GM18517 (cell line): ENCODE measurements around the gene IL23A.
"Not testable (repeated sequence)": the region's sequence is repeated elsewhere in the genome, so short reads cannot be mapped to it uniquely, and the experiment has no call there.

Source experiments
- ATAC-seq: cut with Tn5 transposase; IDR thresholded peaks from one replicate; pipeline ENCODE4 v1.9.1; 2021; ENCODE audit warnings: mild to moderate bottlenecking, moderate library complexity; ENCODE audit not compliant: unreplicated experiment

The IL23A gene, protein sequence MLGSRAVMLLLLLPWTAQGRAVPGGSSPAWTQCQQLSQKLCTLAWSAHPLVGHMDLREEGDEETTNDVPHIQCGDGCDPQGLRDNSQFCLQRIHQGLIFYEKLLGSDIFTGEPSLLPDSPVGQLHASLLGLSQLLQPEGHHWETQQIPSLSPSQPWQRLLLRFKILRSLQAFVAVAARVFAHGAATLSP

DNA sequence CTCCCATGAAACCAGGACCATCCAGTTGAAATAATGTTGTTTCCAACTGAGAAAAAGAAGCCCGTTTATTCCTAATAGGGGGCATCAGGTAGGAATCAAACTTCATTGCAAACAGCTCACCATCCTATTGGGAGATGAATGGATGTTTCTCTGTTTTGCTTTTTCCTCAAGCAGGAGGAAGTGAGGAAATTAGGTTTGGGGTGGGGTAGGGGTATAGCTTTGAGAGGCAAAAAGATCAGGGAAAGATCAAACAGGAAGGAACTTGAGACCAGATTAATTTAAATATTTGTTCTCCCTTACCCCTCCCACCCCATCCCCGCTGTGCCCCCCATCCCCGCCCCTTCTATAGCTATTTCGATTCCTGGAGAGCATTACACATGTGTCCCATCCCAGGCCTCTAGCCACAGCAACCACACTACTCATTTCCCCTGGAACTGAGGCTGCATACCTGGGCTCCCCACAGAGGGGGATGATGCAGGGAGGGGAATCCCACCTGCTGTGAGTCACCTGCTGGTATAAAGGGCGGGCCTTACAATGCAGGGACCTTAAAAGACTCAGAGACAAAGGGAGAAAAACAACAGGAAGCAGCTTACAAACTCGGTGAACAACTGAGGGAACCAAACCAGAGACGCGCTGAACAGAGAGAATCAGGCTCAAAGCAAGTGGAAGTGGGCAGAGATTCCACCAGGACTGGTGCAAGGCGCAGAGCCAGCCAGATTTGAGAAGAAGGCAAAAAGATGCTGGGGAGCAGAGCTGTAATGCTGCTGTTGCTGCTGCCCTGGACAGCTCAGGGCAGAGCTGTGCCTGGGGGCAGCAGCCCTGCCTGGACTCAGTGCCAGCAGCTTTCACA is at the start of gene IL23A:
Gene IL23A (plus strand): TSS at position 577 of the 850 bp plus-strand sequence. CDS start 161 bp downstream, at position 738.
- no peak for ATAC-seq

DNA sequence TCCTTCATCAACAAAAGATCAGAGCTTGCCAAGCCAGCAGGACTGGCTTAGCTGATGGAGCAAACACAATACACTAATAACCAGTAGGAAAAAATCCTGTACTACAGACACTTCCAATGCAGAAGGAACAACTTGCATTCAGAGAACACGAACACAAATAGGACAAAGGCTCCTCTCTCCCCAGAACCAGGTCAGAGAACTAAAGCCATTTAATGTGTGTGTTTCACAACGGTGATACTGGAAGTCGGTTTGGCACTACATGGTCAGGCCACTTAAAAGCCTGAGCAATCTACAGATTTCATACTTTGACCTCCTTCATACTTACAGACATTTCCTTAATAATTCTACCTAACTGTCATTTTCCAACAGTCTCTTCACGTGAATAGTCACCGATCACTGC is 44.9 kb upstream of the IL23A start:
- ATAC-seq, result no peak

DNA sequence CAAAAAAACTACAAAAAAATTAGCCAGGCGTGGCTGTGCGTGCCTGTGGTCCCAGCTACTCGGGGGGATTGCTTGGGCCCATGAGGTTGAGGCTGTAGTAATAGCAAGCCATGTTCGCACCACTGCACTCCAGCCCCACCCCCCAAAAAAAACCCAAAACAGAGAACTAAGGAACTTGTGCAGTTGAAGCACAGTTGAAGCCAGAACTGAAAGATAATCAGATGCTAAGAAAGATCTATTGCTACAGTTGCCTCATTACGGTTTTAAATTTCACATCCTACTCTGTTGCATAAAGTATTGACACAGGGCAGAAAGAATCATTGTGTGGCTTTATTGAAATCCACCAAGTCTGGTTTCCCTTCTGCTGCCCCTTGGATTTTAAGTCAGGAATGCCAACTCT is 42.4 kb upstream of the IL23A start:
- ATAC-seq, result no peak

DNA sequence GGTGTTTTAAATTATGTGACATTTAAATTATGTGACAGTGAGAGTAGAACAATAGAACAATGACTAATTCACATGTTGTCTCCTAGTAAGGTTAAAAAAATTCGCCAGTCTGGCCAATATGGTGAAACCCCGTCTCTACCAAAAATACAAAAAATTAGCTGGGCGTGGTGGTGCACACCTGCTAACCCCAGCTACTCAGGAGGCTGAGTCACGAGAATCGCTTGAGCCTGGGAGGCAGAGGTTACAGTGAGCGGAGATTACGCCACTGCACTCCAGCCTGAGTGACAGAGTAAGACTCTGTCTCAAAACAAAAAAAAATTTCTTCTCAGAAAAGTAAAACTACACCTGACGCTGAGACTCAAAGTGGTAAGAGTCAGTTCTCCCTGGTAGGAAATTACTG is 41.3 kb upstream of the IL23A start:
- no peak for ATAC-seq

DNA sequence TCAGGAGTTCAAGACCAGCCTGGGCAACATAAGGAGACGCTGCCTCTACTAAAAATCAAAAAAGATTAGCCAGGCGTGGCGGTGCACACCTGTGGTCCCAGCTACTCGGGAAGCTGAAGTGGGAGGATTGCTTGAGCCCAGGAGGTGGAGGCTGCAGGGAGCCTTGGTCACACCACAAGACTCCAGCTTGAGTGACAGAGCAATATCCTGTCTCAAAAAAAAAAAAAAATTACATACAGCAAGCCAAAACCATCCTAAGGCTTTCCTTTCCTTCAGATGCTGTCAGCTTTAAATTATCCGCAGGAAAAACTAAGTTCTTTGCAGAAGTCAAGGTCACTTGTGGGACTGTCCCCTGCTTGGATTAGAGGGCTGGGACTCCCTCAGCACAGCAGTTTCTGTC is 39.9 kb upstream of the IL23A start:
- ATAC-seq, result no peak

DNA sequence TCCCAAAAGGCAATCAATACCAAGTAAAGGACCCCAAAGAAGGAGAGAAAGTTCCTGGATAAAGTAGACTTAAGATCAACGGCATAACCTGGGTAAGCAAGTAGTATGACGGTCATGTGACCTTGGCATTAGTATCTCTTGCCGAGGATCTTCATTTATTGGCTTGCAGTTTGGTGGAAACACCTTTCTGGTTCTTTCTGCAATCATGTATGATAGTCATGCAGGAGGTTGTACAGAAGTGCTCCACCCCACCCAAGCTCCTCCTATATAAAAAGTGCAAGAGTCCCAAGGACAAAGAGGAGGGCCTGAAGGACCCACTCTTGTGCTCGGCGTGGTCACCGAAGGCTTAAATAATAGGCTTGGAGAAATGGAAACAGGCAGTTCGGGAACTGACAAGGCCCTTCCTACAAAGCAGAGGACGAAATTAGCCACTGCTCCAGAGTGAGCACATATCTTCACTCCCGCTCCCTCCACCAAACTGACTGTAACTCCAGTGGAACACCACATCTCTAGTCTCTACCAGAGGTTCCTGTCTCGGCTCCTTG is 39.3 kb upstream of the IL23A start:
- ATAC-seq, result peak; percentile 5

DNA sequence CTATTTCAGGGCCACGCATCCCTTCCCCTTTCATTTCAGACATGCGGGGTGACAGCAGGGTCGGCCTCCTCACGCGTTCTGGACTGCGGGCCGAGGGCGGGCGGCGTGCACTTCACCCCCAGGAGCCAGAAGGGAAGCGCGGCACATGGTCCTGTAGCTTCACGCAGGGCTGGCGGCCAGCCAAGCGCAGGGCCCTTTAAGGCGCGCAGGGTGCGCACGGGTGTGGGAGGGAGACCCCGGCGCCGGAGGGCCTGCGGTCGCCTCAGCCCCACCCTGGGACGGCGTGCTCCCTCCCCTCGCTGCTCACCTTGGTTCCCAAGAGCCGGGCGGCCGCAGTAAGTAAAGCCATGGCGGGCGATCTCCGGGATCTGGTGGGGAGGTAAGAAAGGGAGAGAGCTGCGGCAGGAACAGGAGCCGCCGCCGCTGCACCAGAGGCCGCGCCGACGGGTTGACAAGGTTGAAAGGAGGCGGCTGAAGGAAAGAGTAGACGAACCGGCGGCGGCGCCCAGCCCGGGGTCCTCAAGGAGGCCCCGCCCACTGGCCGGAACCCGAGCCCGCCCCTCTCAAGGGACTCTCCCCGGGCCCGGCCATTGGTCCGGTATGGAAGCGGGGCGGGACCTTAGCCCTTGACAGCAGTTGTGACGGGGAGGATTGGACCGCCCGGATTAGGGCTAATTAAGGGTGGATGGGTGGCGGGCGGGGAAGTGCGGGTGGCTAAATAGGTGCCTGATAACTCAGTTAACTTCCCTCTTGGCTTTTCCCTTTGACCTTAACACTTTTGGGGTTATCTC is 38.6 kb upstream of the IL23A start, which contains the start of gene CS:
Gene CS (minus strand): TSS at position 478 of the 791 bp plus-strand sequence. CDS start 129 bp downstream, at position 349.
- ATAC-seq, result peak; percentile 89

DNA sequence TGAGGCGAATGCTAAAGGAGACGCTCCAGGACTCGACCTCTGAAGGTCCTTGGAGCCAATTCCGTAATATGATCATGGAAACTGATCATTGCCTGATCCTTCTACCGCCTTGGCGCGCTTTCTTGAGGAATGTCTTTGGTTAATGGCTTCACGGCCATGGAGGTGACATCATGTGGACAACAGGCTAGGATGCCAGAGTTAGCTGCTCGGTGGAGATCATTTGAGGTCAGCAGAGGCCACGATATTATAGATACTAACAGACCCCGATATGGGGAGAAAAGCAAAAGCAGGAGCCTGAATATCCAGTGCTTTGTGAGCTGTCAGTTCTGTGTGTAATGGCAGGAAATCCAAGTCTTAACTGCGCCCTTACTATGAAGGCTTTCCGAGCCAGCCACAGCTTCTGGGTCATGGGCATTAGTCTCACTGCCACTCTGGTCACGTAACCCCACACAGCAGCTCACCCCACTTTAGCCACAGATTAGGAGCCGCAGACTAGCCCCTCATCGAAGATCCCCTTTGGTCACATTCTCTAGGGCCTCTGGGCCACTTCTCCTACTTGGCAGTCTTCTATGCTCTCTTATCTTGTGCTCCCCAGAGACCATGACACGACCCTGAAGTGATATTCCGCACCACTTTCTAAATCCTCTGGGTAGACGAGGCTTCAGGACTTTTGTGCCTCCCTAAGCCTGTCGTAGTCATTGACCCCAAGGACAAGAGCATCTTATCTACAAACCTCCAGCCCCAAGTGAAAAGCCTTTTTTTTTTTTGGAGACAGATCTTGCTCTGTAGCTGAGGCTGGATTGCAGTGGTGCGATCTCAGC is 37.8 kb upstream of the IL23A start:
- ATAC-seq, result no peak

DNA sequence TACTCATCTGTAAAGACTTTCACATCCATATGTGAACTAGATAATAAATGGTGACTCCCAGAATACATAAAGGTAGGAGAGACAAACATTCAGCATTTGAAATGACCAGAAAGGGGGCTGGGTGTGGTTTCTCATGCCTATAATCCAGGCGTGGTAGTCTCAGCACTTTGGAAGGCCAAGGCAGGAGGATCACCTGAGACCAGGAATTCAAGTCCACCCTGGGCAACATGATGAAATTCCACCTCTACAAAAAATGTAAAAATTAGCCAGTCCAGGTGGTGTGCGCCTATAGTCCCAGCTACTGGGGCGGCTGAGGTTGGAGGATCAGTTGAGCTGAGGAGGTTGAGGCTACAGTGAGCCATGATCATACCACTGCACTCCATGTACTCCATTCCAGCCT is 34.4 kb upstream of the IL23A start:
- ATAC-seq, result no peak

DNA sequence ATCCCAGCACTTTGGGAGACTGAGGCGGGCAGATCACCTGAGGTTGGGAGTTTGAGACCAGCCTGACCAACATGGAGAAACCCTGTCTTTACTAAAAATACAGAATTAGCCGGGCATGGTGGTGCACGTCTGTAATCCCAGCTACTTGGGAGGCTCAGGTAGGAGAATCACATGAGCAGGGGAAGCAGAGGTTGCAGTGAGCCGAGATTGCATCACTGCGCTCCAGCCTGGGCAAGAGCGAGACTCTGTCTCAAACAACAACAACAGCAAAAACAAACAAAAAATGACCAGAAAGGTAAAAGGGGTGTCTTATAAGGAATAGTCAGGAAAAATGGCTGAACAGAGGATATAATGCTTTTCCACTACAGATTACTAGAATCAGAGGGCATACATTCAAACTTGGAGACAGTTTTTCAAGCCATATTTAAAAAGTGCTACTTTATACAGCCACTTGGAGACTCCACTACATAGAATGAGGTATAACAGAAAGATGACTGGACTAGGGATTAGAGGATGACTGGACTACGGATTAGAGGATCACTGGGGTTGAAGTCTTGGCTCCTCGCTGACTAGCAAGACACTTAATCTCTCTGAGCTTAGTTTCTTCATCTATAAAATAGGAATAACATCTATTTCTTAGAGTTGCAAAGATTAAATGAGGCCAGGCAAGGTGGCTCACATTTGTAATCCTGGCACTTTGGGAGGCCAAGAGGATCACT is 33.7 kb upstream of the IL23A start:
- no peak for ATAC-seq

DNA sequence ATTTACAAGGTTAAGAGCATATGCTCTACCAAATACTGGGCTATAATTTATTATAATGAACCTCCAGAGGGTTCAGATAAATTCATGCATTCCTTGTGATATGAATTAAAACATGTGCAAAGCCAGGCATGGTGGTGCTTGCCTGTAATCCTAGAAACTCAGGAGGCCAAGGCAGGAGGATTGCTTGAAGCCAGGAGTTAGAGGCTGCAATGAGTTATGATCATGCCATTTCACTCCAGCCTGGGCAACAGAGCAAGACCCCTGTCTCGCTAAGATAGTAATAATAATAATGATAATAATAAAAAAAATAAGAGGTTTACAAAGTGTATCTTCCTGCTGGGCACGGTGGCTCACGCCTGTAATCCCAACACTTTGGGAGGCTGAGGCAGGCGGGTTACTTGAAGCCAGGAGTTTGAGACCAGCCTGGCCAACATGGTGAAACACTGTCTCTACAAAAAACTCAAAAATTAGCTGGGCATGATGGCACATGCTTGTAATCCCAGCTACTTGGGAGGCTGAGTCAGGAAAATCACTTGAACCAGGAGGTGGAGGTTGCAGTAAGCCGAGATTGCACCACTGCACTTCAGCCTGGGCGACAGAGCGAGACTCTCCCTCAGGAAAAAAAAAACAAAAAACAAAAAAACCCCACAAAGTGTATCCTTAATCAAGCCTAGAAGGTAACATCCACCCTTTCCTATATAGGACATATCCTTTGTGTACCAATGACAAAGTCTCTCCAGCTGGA is 31.3 kb upstream of the IL23A start:
- ATAC-seq, result no peak

DNA sequence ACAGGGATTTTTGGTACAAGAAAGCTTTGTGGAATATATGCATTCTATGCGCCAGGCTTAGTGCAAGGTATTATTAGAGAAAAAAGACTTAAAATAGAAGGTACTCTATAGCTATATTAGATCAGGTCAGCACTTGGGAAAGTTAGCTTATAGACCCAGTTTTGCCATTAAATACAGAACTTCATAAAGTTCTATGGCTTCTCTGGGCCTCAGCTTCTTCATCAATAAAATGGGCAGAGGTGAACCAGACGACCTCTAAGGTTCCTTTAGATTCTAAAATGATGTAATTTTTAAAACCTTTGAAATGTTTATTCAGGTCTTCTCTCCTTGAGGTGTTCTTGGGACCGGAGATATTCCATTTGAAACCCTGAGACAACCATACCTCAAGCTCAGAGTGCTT is 30.0 kb upstream of the IL23A start:
- no peak for ATAC-seq

DNA sequence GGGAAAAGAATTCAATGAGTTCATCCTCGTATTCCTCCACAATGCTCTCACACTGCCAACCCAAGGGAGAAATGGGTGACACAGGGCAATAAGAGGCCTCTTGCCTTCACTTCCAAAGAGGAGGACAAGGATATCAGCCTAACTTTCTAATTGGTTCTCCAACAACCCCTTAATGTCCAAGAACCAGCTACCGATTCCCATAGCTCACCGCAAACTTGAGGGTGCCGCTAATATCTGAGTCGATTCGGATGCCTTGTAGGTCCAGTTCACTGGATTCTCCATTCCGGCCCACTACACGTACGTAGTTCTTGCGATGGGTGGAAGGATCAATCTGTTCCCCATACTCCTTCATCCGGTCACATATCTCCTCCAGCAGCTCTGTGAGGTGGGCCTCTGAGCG is 27.7 kb upstream of the IL23A start:
- ATAC-seq, result no peak

DNA sequence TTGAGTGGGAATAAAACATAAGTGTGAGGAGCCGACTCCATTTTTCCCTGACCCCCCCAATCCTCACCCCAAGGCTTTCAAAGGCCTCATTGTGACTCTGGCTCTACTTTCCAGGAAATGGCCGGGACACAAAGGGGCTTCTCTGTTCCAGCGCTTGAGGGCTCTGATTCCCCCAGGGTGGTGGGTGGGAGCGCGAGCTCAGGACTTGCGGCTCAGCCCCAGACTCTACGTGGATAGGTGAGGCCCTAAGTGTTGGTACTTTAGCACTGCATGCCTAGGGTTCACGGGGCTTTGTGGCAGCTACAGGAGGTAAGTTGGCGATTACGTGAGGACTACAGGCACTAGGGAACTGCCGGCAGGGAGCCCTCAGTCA is 23.4 kb upstream of the IL23A start:
- no peak for ATAC-seq

DNA sequence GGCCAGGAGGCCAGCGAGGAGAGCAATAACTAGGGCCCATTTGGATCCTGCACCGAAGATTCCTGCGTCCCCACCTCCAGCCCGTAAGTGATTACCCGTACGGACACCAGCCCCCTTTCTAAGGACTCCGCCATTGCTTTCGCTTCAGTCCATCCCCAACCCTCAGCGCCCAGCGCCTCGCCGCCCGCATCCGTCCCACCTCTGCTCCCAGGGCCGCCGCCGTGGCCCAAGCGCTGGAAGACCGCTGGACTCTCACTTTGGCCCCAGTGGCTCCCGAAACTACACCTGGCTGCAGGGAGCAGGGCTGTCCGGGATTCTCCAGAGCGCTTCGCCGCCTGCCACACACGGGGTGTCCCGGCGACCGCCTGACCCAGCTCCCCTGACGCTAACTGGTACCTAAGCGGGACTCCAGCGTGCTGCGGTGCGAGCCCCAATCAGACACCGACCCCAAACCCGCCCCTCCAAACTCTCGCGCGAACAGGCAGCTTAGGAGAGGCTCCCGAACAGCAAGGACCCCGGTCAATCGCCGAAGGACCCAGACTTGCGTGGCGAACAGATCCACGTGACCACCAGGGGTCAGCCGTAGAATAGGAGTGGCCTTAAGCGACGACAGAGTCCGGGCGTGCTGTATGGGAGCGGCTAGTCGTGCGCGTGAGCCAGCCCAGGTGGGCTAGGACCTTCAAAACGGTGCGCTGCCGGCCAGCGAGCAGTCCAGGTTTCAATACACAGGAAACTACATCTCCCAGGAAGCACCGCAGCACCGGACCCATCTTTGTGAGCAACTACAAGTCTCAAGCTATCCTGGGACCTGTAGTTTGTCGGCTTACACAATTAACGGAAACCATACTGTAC is 22.8 kb upstream of the IL23A start, which contains the start of gene CNPY2:
Gene CNPY2 (minus strand): TSS at position 367 of the 852 bp plus-strand sequence. CDS start 771 bp downstream, outside the sequence.
- ATAC-seq, result peak; percentile 94

DNA sequence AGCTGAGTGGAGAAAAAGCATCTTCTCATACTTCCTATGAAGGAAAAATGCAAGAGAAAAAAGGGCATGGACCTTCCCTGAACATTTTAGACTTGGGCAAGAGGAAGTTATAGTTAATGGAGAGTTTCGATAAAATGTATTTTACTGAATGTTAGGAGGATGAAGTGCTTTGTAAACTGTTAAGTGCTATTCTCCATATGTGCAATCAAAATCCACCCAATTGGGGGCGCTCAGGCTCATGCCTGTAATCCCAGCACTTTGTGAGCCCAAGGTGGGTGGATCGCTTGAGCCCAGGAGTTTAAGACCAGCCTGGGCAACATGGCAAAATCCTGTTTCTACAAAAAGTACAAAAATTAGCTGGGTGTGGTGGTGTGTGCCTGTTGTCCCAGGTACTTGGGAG is 21.0 kb upstream of the IL23A start:
- no peak for ATAC-seq

DNA sequence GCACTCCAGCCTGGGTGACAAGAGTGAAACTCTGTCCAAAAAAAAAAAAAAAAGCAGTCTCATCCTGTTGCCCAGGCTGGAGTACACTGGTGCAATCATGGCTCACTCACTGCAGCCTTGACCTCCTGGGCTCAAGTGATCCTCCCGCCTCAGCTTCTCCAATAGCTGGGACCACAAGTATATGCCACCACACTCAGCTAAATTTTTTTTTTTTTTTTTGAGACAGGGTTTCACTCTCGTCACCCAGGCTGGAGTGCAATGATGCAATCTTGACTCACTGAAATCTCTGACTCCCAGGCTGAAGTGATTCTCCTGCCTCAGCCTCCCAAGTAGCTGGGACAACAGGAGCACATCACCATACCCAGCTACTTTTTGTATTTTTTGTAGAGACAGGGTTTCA is 17.7 kb upstream of the IL23A start:
- no peak for ATAC-seq

DNA sequence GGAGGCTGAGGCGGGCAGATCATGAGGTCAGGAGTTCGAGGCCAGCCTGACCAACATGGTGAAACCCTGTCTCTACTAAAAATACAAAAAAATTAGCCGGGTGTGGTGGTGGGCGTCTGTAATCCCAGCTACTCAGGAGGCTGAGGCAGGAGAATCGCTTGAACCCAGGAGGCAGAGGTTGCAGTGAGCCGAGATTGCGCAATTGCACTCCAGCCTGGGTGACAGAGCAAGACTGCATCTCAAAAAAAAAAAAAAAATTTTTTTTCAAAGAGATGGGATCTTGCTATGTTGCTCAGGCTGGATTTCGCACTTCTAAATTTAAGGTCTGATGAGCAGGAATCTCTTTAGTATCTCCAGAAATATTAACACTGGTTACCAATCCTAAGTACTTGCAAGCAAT is 17.1 kb upstream of the IL23A start:
- not testable (repeated sequence) for ATAC-seq
